HK-2 (cell line): ENCODE data around the gene SERPING1.

Source experiments
- DNase-seq: peaks from one replicate; pipeline ENCODE4 v3.0.0-alpha.2; 2018; ENCODE audit not compliant: unreplicated experiment

Gene SERPING1

GRCh38 chr11:57597461-57597915 lies at the start of gene SERPING1:
TSS of gene SERPING1 (plus strand) at chr11:57597685. CDS start at chr11:57598271, 586 bp downstream.
- no peak for DNase-seq

- DNase-seq: no peak
These were observed 49.6 kb upstream of the SERPING1 start for GRCh38 chr11:57547854-57548377.

GRCh38 chr11:57549983-57550382 lies 47.5 kb upstream of the SERPING1 start:
- DNase-seq: no peak

GRCh38 chr11:57551941-57552340 lies 45.5 kb upstream of the SERPING1 start:
- no peak for DNase-seq

GRCh38 chr11:57552479-57552878 lies 45.0 kb upstream of the SERPING1 start:
- no peak for DNase-seq

- no peak for DNase-seq
These were observed 42.1 kb upstream of the SERPING1 start for GRCh38 chr11:57555393-57555792.

- no peak for DNase-seq
These were observed 41.4 kb upstream of the SERPING1 start for GRCh38 chr11:57556041-57556440.

GRCh38 chr11:57560146-57560545 lies 37.3 kb upstream of the SERPING1 start:
- no peak for DNase-seq

- no peak for DNase-seq
These were observed 34.9 kb upstream of the SERPING1 start for GRCh38 chr11:57562596-57562995.

- no peak for DNase-seq
These were observed 31.2 kb upstream of the SERPING1 start for GRCh38 chr11:57566005-57566904.

GRCh38 chr11:57566905-57567514 lies 30.5 kb upstream of the SERPING1 start:
- no peak for DNase-seq

GRCh38 chr11:57567515-57568329 lies 29.8 kb upstream of the SERPING1 start, which contains the start of gene UBE2L6:
TSS of gene UBE2L6 (minus strand) at chr11:57567672. CDS start at chr11:57567611, 61 bp downstream.
- peak; percentile 20 for DNase-seq

GRCh38 chr11:57568330-57568766 lies 29.1 kb upstream of the SERPING1 start:
- peak; percentile 66 for DNase-seq

GRCh38 chr11:57571606-57572005 lies 25.9 kb upstream of the SERPING1 start:
- no peak for DNase-seq

GRCh38 chr11:57574061-57574460 lies 23.4 kb upstream of the SERPING1 start:
- DNase-seq: no peak

GRCh38 chr11:57584341-57584740 lies 13.1 kb upstream of the SERPING1 start:
- DNase-seq: no peak

- no peak for DNase-seq
These were observed 12.2 kb upstream of the SERPING1 start for GRCh38 chr11:57585301-57585700.

- no peak for DNase-seq
These were observed 10.7 kb upstream of the SERPING1 start for GRCh38 chr11:57586711-57587245.

- DNase-seq: no peak
These were observed 9.3 kb upstream of the SERPING1 start for GRCh38 chr11:57588046-57588710.

GRCh38 chr11:57596266-57596885 lies 1.1 kb upstream of the SERPING1 start:
- DNase-seq: no peak
